Upper lobe of right lung (tissue), 1 donor: ENCODE measurements around the gene DPPA4. TPM values are rescaled to one million over a fixed set of nuclear protein-coding genes. Genes with fewer than 3 reads are reported as not detected.

Experiments
- ATAC-seq: fragments of 200-7000 bp; cut with Tn5 transposase; one replicate; pipeline ENCODE4 v1.9.1; 2020; ENCODE audit warnings: mild to moderate bottlenecking, moderate library complexity
- DNase-seq: peaks from one replicate; pipeline ENCODE4 v3.0.0-alpha.2; 2020
- H3K27ac ChIP-seq: fragments of 200-600 bp; one replicate; pipeline ENCODE4 v1.8.0; 2022
- H3K27me3 ChIP-seq: fragments of 200-600 bp; one replicate; pipeline ENCODE4 v1.8.0; 2022; ENCODE audit warnings: mild to moderate bottlenecking
- H3K36me3 ChIP-seq: fragments of 200-600 bp; one replicate; pipeline ENCODE4 v1.8.0; 2022
- H3K4me1 ChIP-seq: fragments of 200-600 bp; one replicate; pipeline ENCODE4 v1.8.0; 2022
- H3K4me3 ChIP-seq: fragments of 200-600 bp; one replicate; pipeline ENCODE4 v1.8.0; 2022; ENCODE audit warnings: mild to moderate bottlenecking
- H3K9me3 ChIP-seq: fragments of 200-600 bp; one replicate; pipeline ENCODE4 v1.8.0; 2022
- intact Hi-C: fragments of 100-400 bp; cut with DNase I; formaldehyde crosslinking; loops from one replicate; pipeline ENCODE4 v1.11.0; 2022
- total RNA-seq: library from RNA; stranded (reverse); fragmentation: NEBNext Ultra II Directional; extraction: Animal tissue kit (Norgen Biotek cat#: 25700); gene quantifications from one replicate; pipeline ENCODE4 v1.2.1, GENCODE V29; 2021
- TF ChIP-seq, protein P1 (sequence below): fragments of 200-600 bp; IDR thresholded peaks from one replicate; pipeline ENCODE4 v1.8.0; 2022; ENCODE audit warnings: antibody characterized with exemption
- donor health status: DM: no; HTN: yes; CAD: no; lungs with severe emphysema.

DPPA4 gene
- total RNA-seq, 1 donor from 2014 or later = not detected

DNA sequence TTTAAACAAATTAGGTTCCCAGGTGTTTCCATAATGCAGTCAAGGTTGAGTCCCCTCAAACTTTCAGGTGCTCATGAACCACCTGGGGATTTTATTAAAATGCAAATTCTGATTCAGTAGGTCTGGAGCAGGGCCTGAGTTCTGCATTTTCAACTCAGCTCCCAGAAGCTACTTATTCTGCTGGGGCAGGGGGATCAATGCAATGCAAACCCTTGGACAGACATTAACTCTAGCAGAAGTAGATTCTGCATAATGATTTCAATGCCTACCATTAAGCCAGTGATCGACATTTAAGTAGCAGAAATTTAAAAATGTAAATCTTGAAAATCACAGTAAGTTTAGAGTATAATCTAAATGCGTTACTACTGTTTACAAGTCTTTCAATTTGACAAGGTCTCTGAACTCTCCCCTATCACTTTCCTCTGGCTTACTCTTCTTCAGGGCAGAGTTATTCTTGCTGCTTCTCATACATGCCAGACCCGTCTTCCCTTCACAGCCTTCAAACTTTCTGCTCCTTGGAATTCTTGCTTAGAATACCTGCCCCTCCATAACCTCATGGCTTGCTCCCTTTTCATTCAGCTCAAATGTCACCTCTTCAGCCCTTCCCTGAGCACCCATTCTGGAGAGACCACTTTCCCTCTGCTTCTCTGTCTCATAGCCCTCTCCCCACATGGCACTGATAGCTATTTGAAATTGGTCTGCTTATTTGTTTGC is 19.3 kb upstream of the DPPA4 start:
- intact Hi-C loops = no loop called here

DNA sequence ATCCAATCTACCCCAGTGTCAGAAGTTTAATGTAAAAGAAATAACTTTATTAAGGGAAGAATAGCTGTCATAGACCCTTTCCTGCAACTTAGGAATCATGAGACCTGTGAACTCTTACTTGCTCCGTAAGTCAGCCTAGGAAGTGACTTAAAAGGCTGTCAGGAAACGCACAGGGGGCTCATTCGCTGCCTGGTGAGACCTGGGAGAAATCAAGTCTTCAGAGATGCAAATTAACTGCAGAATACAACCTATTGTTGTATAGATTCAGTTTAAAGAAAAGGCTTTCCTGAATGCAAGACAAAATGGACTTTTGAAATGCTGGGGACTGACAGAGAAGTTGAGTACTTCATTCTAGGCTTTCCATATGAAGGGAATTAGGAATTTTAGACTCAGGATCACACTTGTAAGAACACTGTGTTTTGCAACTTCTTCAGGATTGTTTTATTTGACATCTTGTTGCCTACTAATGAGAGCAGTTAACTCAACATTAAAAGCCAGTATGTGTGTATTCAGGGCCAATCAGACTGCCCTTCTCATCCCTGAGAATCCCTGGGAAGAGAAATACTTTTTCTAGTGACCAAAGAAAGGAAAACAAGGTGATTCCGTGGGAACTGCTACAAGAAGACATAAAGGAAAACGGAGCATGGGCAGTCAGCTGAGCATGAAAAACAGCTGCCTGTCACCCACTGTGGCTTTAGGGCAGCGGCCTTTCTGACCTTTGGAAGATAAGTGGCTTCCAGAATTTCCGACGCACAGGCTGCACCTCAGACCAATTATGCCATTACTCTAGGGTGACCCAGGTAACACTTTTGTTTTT is 18.5 kb upstream of the DPPA4 start:
- H3K4me3 ChIP-seq = no peak overlapping the region
- H3K36me3 ChIP-seq = no peaks in the 10 kb centered on the region
- TF ChIP-seq, protein P1, sequence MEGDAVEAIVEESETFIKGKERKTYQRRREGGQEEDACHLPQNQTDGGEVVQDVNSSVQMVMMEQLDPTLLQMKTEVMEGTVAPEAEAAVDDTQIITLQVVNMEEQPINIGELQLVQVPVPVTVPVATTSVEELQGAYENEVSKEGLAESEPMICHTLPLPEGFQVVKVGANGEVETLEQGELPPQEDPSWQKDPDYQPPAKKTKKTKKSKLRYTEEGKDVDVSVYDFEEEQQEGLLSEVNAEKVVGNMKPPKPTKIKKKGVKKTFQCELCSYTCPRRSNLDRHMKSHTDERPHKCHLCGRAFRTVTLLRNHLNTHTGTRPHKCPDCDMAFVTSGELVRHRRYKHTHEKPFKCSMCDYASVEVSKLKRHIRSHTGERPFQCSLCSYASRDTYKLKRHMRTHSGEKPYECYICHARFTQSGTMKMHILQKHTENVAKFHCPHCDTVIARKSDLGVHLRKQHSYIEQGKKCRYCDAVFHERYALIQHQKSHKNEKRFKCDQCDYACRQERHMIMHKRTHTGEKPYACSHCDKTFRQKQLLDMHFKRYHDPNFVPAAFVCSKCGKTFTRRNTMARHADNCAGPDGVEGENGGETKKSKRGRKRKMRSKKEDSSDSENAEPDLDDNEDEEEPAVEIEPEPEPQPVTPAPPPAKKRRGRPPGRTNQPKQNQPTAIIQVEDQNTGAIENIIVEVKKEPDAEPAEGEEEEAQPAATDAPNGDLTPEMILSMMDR = no peak
- no peaks in the 10 kb centered on the region for H3K4me1 ChIP-seq
- H3K9me3 ChIP-seq = no peaks in the 10 kb centered on the region
- no peak for DNase-seq
- H3K27ac ChIP-seq = no peak overlapping the region
- ATAC-seq = no peak
- intact Hi-C loops = no loop called here
- no peaks in the 10 kb centered on the region for H3K27me3 ChIP-seq

More for the DNA sequence above, 19.3 kb upstream of the DPPA4 start:
- DNase-seq (no peak), ATAC-seq (no peak)
- Histone ChIP-seq H3K36me3 (no peaks in the 10 kb centered on the region), H3K4me1 (no peaks in the 10 kb centered on the region), H3K9me3 (no peaks in the 10 kb centered on the region), H3K4me3 (no peak overlapping the region), H3K27me3 (no peaks in the 10 kb centered on the region), H3K27ac (no peak overlapping the region)
- TF ChIP-seq, protein P1 = no peak

DNA sequence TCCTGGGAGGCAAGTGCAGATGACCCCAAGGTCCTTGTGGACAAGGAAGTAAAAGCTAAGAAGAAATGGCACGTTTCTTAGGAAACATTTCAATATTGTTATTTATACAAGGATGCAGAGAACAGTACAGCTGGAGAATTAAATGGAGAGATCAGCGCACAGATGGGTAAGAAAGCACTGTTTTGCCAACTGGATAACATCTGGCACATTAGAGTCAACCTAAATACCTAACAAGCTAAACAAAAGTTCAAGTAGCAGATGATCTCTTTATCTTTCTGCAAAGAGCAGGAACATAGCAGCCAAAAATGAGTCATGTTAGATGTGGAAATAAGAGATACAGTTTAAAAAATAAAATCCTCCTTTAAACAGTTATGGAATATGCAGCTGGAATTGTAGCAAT is 15.7 kb upstream of the DPPA4 start:
- DNase-seq (no peak), ATAC-seq (no peak)
- no peaks in the 10 kb centered on the region for H3K36me3 ChIP-seq
- no peak overlapping the region for H3K27ac ChIP-seq
- no peaks in the 10 kb centered on the region for H3K4me1 ChIP-seq
- H3K9me3 ChIP-seq = no peaks in the 10 kb centered on the region
- H3K4me3 ChIP-seq = no peak overlapping the region
- intact Hi-C loops = no loop called here
- TF ChIP-seq, protein P1 = no peak
- H3K27me3 ChIP-seq = no peaks in the 10 kb centered on the region

DNA sequence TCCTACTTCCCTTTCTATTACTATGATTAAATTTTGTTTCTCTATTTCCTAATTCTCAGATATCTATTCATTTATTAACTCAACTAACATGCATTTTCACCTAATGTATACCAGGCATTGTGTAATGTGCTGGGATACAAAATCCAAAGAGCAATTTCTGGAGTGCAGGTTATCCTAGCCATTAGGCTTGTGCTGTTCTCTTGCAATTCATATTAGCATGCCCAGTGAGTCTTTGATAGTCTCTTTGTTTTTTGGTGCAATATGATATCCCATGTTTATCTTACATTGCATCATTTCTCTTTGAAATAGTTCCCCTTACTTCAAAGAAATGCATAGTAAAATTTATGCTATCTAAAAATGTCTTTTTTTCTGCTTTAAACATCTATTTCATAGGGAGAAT is 13.9 kb upstream of the DPPA4 start:
- H3K9me3 ChIP-seq = no peaks in the 10 kb centered on the region
- DNase-seq (no peak), ATAC-seq (no peak)
- H3K4me3 ChIP-seq = no peak overlapping the region
- H3K36me3 ChIP-seq = no peaks in the 10 kb centered on the region
- no peaks in the 10 kb centered on the region for H3K4me1 ChIP-seq
- no peak overlapping the region for H3K27ac ChIP-seq
- no peaks in the 10 kb centered on the region for H3K27me3 ChIP-seq
- intact Hi-C loops = no loop called here
- TF ChIP-seq, protein P1 = no peak

DNA sequence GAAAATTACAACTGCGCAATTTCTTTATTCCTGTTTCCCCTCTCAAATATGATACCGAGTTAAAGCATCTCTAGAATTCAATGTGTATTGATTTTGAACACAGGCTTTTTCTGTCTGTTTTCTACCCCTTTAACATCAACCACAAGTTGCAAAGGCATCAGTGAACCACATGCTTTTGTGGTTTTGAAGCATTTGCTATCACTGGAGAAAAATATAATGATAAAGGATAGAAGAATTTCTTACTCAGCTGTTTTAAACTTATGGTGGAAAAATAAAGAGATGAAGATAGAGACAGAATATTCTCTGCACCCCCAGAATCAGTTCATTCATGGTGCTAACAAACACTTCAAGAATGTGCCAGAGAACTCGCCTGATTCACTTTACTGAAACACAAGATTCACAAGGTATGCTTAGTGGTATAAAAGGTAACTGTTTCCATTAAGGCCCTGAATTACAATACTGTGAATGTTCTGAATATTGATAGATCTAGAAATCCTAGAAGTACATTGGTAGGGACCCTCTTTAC is 9.5 kb upstream of the DPPA4 start:
- no peak for ATAC-seq
- H3K36me3 ChIP-seq = no peaks in the 10 kb centered on the region

More for the DNA sequence above, 9.5 kb upstream of the DPPA4 start:
- Histone ChIP-seq H3K4me1 (no peaks in the 10 kb centered on the region), H3K4me3 (no peak overlapping the region), H3K27me3 (no peaks in the 10 kb centered on the region), H3K9me3 (no peaks in the 10 kb centered on the region), H3K27ac (no peak overlapping the region)
- DNase-seq = no peak
- intact Hi-C loops = no loop called here
- TF ChIP-seq, protein P1 = no peak
